ENCODE results near the gene KRTAP3-2.

The KRTAP3-2 gene

DNA sequence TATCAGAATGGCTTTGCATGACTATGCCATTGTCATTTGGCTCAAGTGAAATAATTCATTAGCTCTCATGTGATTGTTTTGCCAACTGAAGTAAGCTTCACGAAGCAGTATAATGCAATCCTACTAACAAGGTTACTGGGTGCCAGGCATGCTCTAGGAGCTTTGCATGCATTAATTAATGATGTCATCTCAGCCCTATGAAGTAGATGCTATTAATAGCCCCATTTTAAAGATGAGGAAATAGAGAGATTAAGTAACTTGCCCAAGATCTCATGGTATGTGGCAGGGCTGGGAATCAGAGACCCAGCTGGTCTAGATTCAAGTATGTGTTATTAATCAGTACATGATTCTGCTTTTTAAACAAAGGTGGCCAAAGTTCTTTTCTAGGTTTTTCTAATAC, 47.0 kb downstream of the KRTAP3-2 start:
- no peak for TF ChIP-seq CTCF (IDR thresholded peaks at IDR 0.05; ENCODE audit: low read depth, low read length)

DNA sequence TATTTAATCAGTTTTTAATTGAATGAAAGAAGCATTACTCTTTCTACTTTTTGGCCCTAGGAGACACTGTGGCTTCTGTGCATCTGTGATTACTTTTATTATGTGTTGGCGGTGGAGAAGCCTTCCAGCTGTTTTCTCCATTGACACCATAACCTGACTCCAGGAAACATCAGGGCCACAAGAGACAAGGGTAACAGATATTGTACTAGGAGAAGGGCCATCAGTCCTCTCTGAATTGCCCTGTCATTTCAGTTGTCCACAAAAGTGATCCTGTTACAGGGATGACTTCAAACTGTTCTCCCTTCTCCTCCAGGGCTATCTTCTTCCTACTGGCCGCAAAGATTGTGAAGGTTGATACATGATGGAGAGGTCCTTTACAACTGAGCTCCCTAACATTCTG, 47.6 kb downstream of the KRTAP3-2 start:
- no peak for TF ChIP-seq CTCF (IDR thresholded peaks at IDR 0.05; ENCODE audit: low read depth, low read length)

More for the DNA sequence above, 47.0 kb downstream of the KRTAP3-2 start:
- H3K4me3 ChIP-seq (ENCODE audit: low read depth, low read length): no peak overlapping the region

GRCh38 chr17:40951011-40951622, 48.6 kb downstream of the KRTAP3-2 start:
- TF ChIP-seq CTCF (IDR thresholded peaks at IDR 0.05; ENCODE audit: low read depth, low read length): no peak
- H3K4me3 ChIP-seq (ENCODE audit: low read depth, low read length): no peak overlapping the region

More for the DNA sequence above, 47.6 kb downstream of the KRTAP3-2 start:
- H3K4me3 ChIP-seq (ENCODE audit: low read depth, low read length): no peak overlapping the region

- no peak for TF ChIP-seq CTCF (IDR thresholded peaks at IDR 0.05; ENCODE audit: low read depth, low read length)
- H3K4me3 ChIP-seq (ENCODE audit: low read depth, low read length): no peak overlapping the region
Observed at GRCh38 chr17:40950176-40950575, 49.5 kb downstream of the KRTAP3-2 start.

DNA sequence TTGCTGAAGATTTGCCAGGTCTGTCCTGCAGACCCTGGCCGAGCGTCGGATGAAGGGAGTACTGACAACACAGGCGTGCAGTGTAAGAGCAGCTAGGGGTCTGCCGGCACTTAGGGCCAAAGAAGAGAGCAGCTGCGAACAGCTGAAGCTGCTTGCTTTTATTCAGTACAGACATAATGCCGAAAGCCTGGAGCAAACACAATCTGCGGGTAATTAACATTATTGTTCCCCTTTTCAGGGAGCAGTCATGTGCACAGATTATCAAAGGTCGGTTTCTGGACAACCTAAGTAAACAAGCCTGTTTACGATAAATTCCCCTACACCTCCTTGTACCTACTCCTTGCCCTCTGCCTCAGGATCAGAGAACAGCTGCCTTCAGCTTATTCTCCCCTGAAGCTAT, 50.3 kb downstream of the KRTAP3-2 start:
- no peak overlapping the region for H3K4me3 ChIP-seq (ENCODE audit: low read depth, low read length)
- no peak for TF ChIP-seq CTCF (IDR thresholded peaks at IDR 0.05; ENCODE audit: low read depth, low read length)
